Hepatocyte (in vitro differentiated cells): ENCODE measurements around the gene EGFL7. TPM values are rescaled to one million over a fixed set of nuclear protein-coding genes. Genes with fewer than 3 reads are reported as not detected.

Source experiments
- DNase-seq: peaks from one replicate; pipeline ENCODE4 v3.0.0-alpha.2; 2016; ENCODE audit warnings: low spot score
- H2AFZ ChIP-seq: fragments of 200-600 bp; sonication (generic); 2 replicates; pipeline ENCODE4 v1.6.0; 2016; ENCODE audit warnings: antibody characterized with exemption, mild to moderate bottlenecking
- H3K27ac ChIP-seq: fragments of 200-600 bp; sonication (generic); 2 replicates; pipeline ENCODE4 v1.5.1; 2016; ENCODE audit warnings: mild to moderate bottlenecking
- H3K27me3 ChIP-seq: fragments of 200-600 bp; sonication (generic); 2 replicates; pipeline ENCODE4 v1.6.1; 2016
- H3K36me3 ChIP-seq: fragments of 200-600 bp; sonication (generic); replicated peaks from 2 replicates; pipeline ENCODE4 v1.5.1; 2016; ENCODE audit warnings: low read depth; ENCODE audit not compliant: insufficient read depth
- H3K4me1 ChIP-seq: fragments of 200-600 bp; sonication (generic); 2 replicates; pipeline ENCODE4 v1.5.1; 2016; ENCODE audit warnings: mild to moderate bottlenecking, moderate library complexity; ENCODE audit not compliant: insufficient read depth
- H3K4me2 ChIP-seq: fragments of 200-600 bp; sonication (generic); 2 replicates; pipeline ENCODE4 v1.6.0; 2016
- H3K4me3 ChIP-seq: fragments of 200-600 bp; sonication (generic); 2 replicates; pipeline ENCODE4 v1.5.1; 2016; ENCODE audit warnings: mild to moderate bottlenecking
- H3K79me2 ChIP-seq: fragments of 200-600 bp; sonication (generic); 2 replicates; pipeline ENCODE4 v1.6.0; 2017; ENCODE audit warnings: mild to moderate bottlenecking
- H3K9me2 ChIP-seq: fragments of 200-600 bp; sonication (generic); replicated peaks from 2 replicates; pipeline ENCODE4 v1.6.0; 2017; ENCODE audit warnings: mild to moderate bottlenecking; ENCODE audit not compliant: insufficient read depth
- H3K9me3 ChIP-seq: fragments of 200-600 bp; sonication (generic); 2 replicates; pipeline ENCODE4 v1.5.1; 2016; ENCODE audit warnings: low read depth, mild to moderate bottlenecking
- H4K20me1 ChIP-seq: fragments of 200-600 bp; sonication (generic); 2 replicates; pipeline ENCODE4 v1.6.0; 2016; ENCODE audit warnings: mild to moderate bottlenecking; ENCODE audit not compliant: insufficient read depth, poor library complexity, severe bottlenecking
- EZH2 ChIP-seq: fragments of 200-600 bp; sonication (generic); IDR thresholded peaks from 2 replicates; pipeline ENCODE4 v1.6.1; 2016; ENCODE audit warnings: antibody characterized with exemption, mild to moderate bottlenecking, borderline replicate concordance
- EZH2phosphoT487 ChIP-seq: fragments of 200-600 bp; sonication (generic); IDR thresholded peaks from one replicate; pipeline ENCODE4 v1.6.1; 2018; ENCODE audit warnings: antibody characterized with exemption, mild to moderate bottlenecking, low read depth, moderate library complexity; ENCODE audit not compliant: unreplicated experiment, severe bottlenecking
- WGBS: methylation state at CpG from one replicate; pipeline ENCODE4 v1.1.6; 2016; ENCODE audit warnings: low lambda C conversion rate; ENCODE audit errors: missing lambda C conversion rate; 5-methylcytosine and 5-hydroxymethylcytosine counted together
- polyA plus RNA-seq: library from polyadenylated mRNA; unstranded; fragments of >200 nt; fragmentation: Nextera tagmentation; extraction: Ambion mirVana; gene quantifications from 2 replicates; pipeline ENCODE4 v1.2.1, GENCODE V29; 2016
- total RNA-seq: library from RNA; depleted of rRNA; stranded (reverse); fragments of >200 nt; gene quantifications from 2 replicates; pipeline ENCODE4 v1.2.3, GENCODE V29; 2014
- TF ChIP-seq, protein P1 (sequence below): fragments of 200-600 bp; sonication (generic); IDR thresholded peaks from 2 replicates; pipeline ENCODE4 v1.5.1; 2016; ENCODE audit warnings: antibody characterized with exemption, mild to moderate bottlenecking; ENCODE audit not compliant: poor library complexity

Gene EGFL7
- total and polyA plus RNA-seq, 2 experiments from 2014 or later: 50.0 to 82.5 TPM

DNA sequence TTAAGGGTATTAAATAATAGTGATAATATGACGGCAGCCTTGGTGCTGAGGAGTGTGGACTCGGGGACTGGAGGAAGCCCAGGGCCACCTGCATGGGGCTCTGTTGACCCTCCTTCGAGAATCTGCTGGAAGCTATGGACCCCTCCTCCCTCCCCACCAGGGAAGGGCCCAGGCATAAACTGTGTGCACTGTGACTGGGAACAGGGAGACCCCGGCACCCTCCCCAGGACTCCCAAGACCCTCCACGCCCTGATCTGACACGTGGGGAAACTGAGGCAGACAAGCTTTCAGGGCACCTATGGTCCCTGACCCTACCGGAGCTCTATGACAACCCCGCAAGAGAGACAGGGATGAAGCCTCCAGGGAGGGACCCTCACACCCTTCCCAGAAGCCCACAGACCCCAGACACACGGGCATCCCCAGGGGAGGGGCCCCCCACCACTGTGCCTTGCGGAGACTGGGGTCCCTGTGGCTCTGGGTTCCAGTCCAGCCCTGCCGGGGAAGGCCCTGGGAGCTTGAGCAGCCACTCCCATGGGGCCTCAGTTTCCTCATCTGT lies 6.5 kb upstream of the EGFL7 start:
- no peak overlapping the region for H3K4me2 ChIP-seq
- no peak for TF ChIP-seq EZH2phosphoT487
- no peak for TF ChIP-seq EZH2
- TF ChIP-seq, protein P1, sequence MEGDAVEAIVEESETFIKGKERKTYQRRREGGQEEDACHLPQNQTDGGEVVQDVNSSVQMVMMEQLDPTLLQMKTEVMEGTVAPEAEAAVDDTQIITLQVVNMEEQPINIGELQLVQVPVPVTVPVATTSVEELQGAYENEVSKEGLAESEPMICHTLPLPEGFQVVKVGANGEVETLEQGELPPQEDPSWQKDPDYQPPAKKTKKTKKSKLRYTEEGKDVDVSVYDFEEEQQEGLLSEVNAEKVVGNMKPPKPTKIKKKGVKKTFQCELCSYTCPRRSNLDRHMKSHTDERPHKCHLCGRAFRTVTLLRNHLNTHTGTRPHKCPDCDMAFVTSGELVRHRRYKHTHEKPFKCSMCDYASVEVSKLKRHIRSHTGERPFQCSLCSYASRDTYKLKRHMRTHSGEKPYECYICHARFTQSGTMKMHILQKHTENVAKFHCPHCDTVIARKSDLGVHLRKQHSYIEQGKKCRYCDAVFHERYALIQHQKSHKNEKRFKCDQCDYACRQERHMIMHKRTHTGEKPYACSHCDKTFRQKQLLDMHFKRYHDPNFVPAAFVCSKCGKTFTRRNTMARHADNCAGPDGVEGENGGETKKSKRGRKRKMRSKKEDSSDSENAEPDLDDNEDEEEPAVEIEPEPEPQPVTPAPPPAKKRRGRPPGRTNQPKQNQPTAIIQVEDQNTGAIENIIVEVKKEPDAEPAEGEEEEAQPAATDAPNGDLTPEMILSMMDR: no peak
- no peak overlapping the region for H3K4me3 ChIP-seq
- no peaks in the 10 kb centered on the region for H3K9me3 ChIP-seq
- H3K27me3 ChIP-seq: no peaks in the 10 kb centered on the region
- 81% methylated on average over 11 of the region's 11 CpGs for WGBS
- H3K27ac ChIP-seq: no peak overlapping the region
- H3K36me3 ChIP-seq: no peaks in the 10 kb centered on the region
- H2AFZ ChIP-seq: peak overlapping the region; percentile 35
- no peaks in the 10 kb centered on the region for H3K4me1 ChIP-seq
- no peaks in the 10 kb centered on the region for H3K79me2 ChIP-seq
- H3K9me2 ChIP-seq: no peaks in the 10 kb centered on the region
- DNase-seq: no peak
- no peaks in the 10 kb centered on the region for H4K20me1 ChIP-seq

DNA sequence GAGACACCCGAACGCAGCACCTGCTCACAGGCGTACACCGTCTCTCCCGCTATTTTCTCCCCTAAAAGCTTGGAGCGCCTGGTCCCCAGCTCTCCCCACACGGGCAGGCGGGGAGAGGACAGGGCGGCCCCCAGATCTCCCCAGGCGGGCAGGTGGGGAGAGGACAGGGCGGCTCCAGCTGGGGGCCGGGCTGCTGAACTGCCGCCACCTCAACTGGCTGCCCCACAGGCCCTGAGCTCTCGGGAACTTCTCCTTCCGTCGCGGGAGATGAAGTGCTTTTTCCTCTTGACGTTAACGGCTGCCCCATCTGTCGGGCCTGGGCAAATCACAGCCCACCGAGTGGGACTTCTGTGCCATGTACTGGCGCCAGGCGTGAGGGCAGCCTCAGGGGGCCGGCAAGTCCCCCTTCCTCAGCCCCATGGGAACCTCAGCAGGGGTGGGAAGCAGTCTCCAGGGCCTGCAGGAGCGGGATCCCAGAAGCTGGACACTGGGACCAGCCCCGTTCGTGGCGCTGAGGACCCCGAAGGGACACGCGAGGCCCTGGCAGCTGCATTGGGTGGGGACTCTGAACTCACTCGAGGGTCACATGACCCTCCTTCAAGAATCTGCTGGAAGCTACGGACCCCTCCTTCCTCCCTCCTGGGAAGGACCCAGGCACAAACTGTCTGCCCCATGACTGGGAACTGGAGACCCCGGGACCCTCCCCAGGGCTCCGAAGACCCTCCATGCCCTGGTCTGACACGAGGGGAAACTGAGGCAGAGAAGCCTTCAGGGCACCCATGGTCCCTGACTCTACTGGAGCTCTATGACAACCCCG lies 5.7 kb upstream of the EGFL7 start:
- no peaks in the 10 kb centered on the region for H3K27me3 ChIP-seq

DNA sequence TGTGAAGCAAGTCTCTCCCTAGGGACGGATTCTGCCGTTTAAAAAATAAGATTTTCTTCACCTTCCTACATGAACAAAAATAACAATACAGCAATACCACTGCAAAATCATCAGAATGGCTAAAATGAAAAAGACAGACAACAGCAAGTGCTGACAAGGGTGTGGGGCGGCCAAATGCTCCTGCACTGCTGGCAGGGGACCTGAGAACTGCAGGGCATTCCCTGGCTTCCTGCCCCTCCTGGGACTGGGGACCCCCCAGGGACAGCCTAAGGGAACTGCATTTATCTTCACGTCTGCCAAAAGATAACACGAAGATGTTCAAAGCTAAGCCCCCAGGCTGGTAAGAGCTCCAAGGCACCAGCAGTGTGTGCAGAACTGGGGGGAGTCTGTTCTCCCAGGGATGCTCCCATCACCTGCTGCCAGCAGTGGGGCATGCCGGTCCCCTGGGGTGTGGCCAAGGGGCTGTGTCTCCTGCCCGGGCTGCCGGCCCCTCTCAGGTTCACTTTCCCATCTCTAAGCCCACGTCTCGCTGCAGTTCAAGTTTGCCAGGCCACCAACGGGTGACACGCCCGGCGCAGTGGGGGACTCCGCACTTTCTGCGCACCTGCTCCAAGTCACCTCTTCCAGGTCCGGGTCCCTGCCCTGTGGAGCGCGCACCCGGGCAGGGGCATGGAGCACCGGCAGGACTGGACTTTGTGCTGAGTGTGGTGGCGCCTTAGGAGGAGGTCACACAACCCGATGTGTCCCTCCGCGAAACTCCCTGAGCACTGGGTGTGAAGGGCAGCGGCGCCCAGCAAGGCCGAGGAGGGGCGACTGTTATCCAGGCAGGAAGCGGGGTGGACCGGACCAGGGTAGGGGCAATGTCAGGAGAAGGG lies 4.5 kb upstream of the EGFL7 start:
- Histone ChIP-seq H3K27ac (no peak overlapping the region), H3K4me1 (no peaks in the 10 kb centered on the region), H3K4me3 (no peak overlapping the region), H3K4me2 (no peak overlapping the region), H3K9me3 (no peaks in the 10 kb centered on the region), H3K27me3 (no peaks in the 10 kb centered on the region), H3K79me2 (no peaks in the 10 kb centered on the region), H3K36me3 (no peaks in the 10 kb centered on the region), H2AFZ (no peak overlapping the region), H4K20me1 (no peaks in the 10 kb centered on the region), H3K9me2 (no peaks in the 10 kb centered on the region)
- TF ChIP-seq EZH2: no peak
- TF ChIP-seq, protein P1: no peak
- no peak for TF ChIP-seq EZH2phosphoT487
- WGBS: 81% methylated on average over 27 of the region's 31 CpGs
- DNase-seq: no peak

More for the DNA sequence above, 5.7 kb upstream of the EGFL7 start:
- Histone ChIP-seq H3K36me3 (no peaks in the 10 kb centered on the region), H2AFZ (no peak overlapping the region), H3K4me2 (no peak overlapping the region), H3K79me2 (no peaks in the 10 kb centered on the region), H4K20me1 (no peaks in the 10 kb centered on the region), H3K27ac (no peak overlapping the region), H3K9me3 (no peaks in the 10 kb centered on the region), H3K4me3 (no peak overlapping the region), H3K9me2 (no peaks in the 10 kb centered on the region), H3K4me1 (no peaks in the 10 kb centered on the region)
- WGBS: 86% methylated on average over 37 of the region's 37 CpGs
- TF ChIP-seq, protein P1: no peak
- TF ChIP-seq EZH2phosphoT487: no peak
- no peak for TF ChIP-seq EZH2
- DNase-seq: no peak
